ELF-1 (cell line): ENCODE measurements around the gene ANKH.
A peak's percentile ranks its signal among the peaks of the same experiment; 100 is the strongest.
"Not testable (repeated sequence)": the region's sequence is repeated elsewhere in the genome, so short reads cannot be mapped to it uniquely, and the experiment has no call there.

Source experiments
- DNase-seq: peaks from one replicate; pipeline ENCODE4 v3.0.0-alpha.2; 2016; ENCODE audit warnings: low read depth, low spot score

ANKH gene

GRCh38 chr5:14882658-14883580 lies 11.3 kb upstream of the ANKH start:
- DNase-seq: peak; percentile 45

GRCh38 chr5:14881826-14882225 lies 10.2 kb upstream of the ANKH start:
- DNase-seq: no peak

- no peak for DNase-seq
These were observed 9.1 kb upstream of the ANKH start for GRCh38 chr5:14880688-14881087.

- no peak for DNase-seq
These were observed 8.5 kb upstream of the ANKH start for GRCh38 chr5:14879937-14880589.

GRCh38 chr5:14879393-14879792 lies 7.8 kb upstream of the ANKH start:
- no peak for DNase-seq

GRCh38 chr5:14878192-14878591 lies 6.6 kb upstream of the ANKH start:
- DNase-seq: not testable (repeated sequence)

- DNase-seq: no peak
These were observed 4.5 kb upstream of the ANKH start for GRCh38 chr5:14876095-14876494.

- DNase-seq: no peak
These were observed 2.2 kb upstream of the ANKH start for GRCh38 chr5:14873790-14874189.

- no peak for DNase-seq
These were observed 1.5 kb upstream of the ANKH start for GRCh38 chr5:14873093-14873492.

GRCh38 chr5:14872070-14872989 lies 752 bp upstream of the ANKH start:
- peak; percentile 20 for DNase-seq

- DNase-seq: peak; percentile 21
These were observed 1.0 kb downstream of the ANKH start for GRCh38 chr5:14870337-14871213.

GRCh38 chr5:14869668-14870164 lies 1.9 kb downstream of the ANKH start:
- DNase-seq: no peak

GRCh38 chr5:14869233-14869632 lies 2.3 kb downstream of the ANKH start:
- no peak for DNase-seq

GRCh38 chr5:14868771-14869170 lies 2.8 kb downstream of the ANKH start:
- no peak for DNase-seq

- no peak for DNase-seq
These were observed 7.3 kb downstream of the ANKH start for GRCh38 chr5:14864181-14864812.

- DNase-seq: no peak
These were observed 8.5 kb downstream of the ANKH start for GRCh38 chr5:14863105-14863504.

- no peak for DNase-seq
These were observed 10.3 kb downstream of the ANKH start for GRCh38 chr5:14861123-14861765.

- DNase-seq: no peak
These were observed 11.6 kb downstream of the ANKH start for GRCh38 chr5:14859980-14860379.

- no peak for DNase-seq
These were observed 12.4 kb downstream of the ANKH start for GRCh38 chr5:14859150-14859549.

- no peak for DNase-seq
These were observed 16.2 kb downstream of the ANKH start for GRCh38 chr5:14855366-14855765.
